ENCODE data around the gene RFX3. TPM values are rescaled to one million over a fixed set of nuclear protein-coding genes. Genes with fewer than 3 reads are reported as not detected.

Gene RFX3
- total and polyA plus RNA-seq, 2 donors (not counting 3 experiments of a cell fraction or from before 2014, with no cell fraction given), result 4.8 to 10.5 TPM

GRCh38 chr9:3534614-3535404 lies 9.0 kb upstream of the RFX3 start:
- Histone ChIP-seq H3K79me2 (ENCODE audit: control insufficient read depth, insufficient read depth, low read length) (no peaks in the 10 kb centered on the region), H3K27me3 (ENCODE audit: control insufficient read depth in 2 of 2, insufficient read depth in 2 of 2, low read length in 2 of 2) (no peaks in the 10 kb centered on the region), H3K36me3 (ENCODE audit: control insufficient read depth in 2 of 2, extremely low read depth in 1 of 2, insufficient read depth in 2 of 2, low read length in 2 of 2) (no peaks in the 10 kb centered on the region), H3K4me1 (ENCODE audit: control insufficient read depth, extremely low read depth, insufficient read depth, low read length) (no peaks in the 10 kb centered on the region), H2AFZ (ENCODE audit: low read depth, low read length) (no peak overlapping the region), H3K9me3 (replicated peaks; ENCODE audit: control insufficient read depth, insufficient read depth, low read length) (no peaks in the 10 kb centered on the region), H4K20me1 (replicated peaks; ENCODE audit: control insufficient read depth, extremely low read depth, insufficient read depth, low read length) (no peaks in the 10 kb centered on the region), H3K9ac (replicated peaks; ENCODE audit: extremely low read depth, insufficient read depth, low read length) (no peak overlapping the region), H3K4me3 (replicated peaks in 1 of 3; ENCODE audit: insufficient read depth in 1 of 3, low read depth in 1 of 3, low read length in 3 of 3) (no peak overlapping the region), H3K27ac (ENCODE audit: insufficient read depth, low read depth, low read length) (no peak overlapping the region), H3K9me1 (replicated peaks; ENCODE audit: control insufficient read depth, extremely low read depth, insufficient read depth, low read length) (no peaks in the 10 kb centered on the region), H3K4me2 (ENCODE audit: insufficient read depth, low read length) (no peak overlapping the region)
- ChIA-PET POLR2A (no interaction called here), CTCF (interaction anchor here (1.5 kb wide), 1 partner anchor 294 kb away, joined by 3 read pairs; no protein-coding TSS in a partner anchor)
- dilution Hi-C loops (cut with MboI; ENCODE audit: extremely low pct_ligation_motif_present, low sequenced_read_pairs), result no loop called here
- DNase-seq (ENCODE audit: low read depth, low spot score) (no peak), FAIRE-seq (no peak)
- TF ChIP-seq MYC (IDR thresholded peaks at IDR 0.05; ENCODE audit: low read depth, low read length) (no peak), GATA2 (IDR thresholded peaks at IDR 0.05; ENCODE audit: insufficient read depth, insufficient read length, low read depth, low read length) (no peak), POLR2AphosphoS5 (IDR thresholded peaks at IDR 0.05; ENCODE audit: insufficient read depth, low read depth, low read length) (no peak), FOS (IDR thresholded peaks at IDR 0.05; ENCODE audit: borderline replicate concordance, insufficient read depth, low read length) (no peak), EZH2 (IDR thresholded peaks at IDR 0.05; ENCODE audit: borderline replicate concordance, low read depth, low read length, severe bottlenecking) (no peak), MAX (IDR thresholded peaks at IDR 0.05; ENCODE audit: insufficient read depth, insufficient read length) (no peak), CTCF (IDR thresholded peaks at IDR 0.05; ENCODE audit: extremely low read depth in 1 of 2, insufficient read depth in 1 of 2, low read depth in 1 of 2, low read length in 2 of 2) (no peak), POLR2A (IDR thresholded peaks at IDR 0.05; ENCODE audit: low read depth, low read length) (no peak), JUN (IDR thresholded peaks at IDR 0.05; ENCODE audit: borderline replicate concordance, insufficient read depth, insufficient read length, low read depth) (no peak)
- intact Hi-C loops (cut with micrococcal nuclease), result no loop called here
- no TSS peak for BruUV-seq (replicated peaks)
